Endothelial cell of hepatic sinusoid (primary cell): ENCODE data around the gene RBM11.
"Not testable (repeated sequence)": the region's sequence is repeated elsewhere in the genome, so short reads cannot be mapped to it uniquely, and the experiment has no call there.

ENCODE experiments used
- in situ Hi-C: cut with HindIII; loops from 2 replicates; pipeline ENCODE4 v1.10.0; 2017; ENCODE audit warnings: low sequenced_read_pairs

RBM11 gene, protein sequence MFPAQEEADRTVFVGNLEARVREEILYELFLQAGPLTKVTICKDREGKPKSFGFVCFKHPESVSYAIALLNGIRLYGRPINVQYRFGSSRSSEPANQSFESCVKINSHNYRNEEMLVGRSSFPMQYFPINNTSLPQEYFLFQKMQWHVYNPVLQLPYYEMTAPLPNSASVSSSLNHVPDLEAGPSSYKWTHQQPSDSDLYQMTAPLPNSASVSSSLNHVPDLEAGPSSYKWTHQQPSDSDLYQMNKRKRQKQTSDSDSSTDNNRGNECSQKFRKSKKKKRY

DNA sequence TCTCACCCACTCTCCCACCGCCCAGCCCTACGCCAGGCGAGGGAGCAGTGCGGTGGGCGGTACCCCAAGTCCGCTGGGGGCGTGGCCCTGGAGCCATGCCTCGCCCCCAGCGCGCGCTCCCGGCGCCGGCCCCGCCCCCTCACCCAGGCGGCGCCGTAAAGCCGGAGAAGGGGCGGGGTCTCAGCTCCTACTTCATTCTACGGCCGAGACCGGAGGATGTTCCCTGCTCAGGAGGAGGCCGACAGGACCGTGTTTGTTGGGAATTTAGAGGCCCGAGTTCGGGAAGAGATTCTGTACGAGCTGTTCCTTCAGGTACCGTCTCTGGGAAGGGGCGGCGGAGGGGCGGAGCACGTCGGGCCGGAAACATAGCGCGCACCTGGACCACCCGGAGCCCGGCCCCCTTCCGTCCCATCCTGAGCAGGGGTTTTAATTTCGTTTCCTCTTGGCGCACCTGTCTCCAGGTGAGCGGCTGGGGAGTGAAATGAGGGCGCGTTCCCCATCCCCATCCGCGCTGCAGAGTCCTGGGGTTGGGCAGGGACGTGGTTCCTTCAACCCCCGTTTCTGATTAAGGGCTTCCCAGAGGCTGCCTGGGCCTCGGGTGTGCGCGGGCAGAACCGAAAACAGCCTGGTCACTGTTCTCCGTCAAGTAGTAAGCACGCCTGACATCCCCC, at the start of gene RBM11:
Gene RBM11, plus strand, starts transcription at position 187 of the 671 bp plus-strand sequence. Its CDS starts 30 bp downstream, at position 217.
- in situ Hi-C loops: no loop called here

DNA sequence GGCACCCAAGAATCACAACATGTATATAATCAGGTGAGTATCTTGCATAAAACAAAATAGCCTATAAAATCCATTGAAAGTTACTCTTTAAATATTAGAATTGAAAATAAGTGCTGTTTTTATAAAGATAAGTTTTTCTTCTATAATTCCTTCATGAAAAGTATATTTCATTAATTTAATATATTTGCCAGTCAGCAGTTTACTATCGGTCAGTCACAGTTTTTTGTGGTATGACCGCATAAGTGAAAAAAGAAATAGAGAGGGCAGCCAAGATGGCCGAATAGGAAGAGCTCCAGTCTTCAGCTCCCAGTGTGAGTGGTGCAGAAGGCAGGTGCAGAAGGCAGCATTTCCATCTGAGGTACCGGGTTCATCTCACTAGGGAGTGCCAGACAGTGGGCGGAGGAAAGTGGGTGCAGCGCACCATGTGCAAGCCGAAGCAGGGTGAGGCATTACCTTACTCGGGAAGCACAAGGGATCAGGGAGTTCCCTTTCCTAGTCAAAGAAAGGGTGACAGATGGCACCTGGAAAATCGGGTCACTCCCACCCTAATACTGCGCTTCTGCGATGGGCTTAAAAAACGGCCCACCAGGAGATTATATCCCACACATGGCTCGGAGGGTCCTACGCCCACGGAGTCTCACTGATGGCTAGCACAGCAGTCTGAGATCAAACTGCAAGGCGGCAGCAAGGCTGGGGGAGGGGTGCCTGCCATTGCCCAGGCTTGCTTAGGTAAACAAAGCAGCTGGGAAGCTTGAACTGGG, 49.3 kb upstream of the RBM11 start:
- in situ Hi-C loops: not testable (repeated sequence)

DNA sequence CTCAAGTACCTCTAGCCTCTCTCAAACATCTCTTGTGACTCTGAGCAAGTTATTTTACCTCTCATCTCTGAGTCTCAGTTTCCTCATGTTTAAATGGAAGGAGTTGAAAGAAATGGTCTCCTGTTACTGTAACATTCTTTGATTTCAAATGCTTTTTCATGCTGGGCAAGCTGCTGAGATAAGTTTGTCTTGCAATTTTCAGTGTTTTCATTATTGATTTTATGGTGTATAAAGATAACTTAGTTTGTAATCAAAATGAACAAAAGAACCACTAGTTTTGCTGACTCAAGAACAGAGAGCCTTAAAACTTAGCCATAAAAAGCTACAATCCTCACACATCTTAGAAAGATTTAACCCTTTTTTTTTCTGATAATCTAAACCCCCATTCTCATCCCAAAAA, 9.7 kb upstream of the RBM11 start:
- in situ Hi-C loops: no loop called here

DNA sequence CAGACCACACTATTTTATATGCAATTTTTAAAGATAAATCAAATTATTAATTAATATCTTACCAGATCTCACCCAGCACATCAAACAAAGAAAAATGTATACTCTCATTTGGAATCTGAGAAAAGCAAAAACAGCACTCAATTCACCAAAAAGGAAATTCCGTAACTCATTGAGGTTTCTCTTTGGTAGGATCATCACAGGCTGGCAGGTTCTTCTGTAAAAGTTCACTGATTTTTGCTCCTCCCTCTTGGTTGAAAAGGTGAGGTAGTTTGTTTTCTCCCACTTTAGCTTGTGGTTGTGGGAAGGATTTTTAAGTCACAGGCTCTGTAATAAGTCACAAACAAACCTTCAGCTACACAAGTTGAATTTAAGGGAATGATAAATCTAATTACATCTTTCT, 5.2 kb upstream of the RBM11 start, which contains the start of gene LIPI:
Gene LIPI, minus strand, starts transcription at position 218 of the 400 bp plus-strand sequence. Its CDS starts 110 bp downstream, at position 108.
- in situ Hi-C loops: no loop called here

DNA sequence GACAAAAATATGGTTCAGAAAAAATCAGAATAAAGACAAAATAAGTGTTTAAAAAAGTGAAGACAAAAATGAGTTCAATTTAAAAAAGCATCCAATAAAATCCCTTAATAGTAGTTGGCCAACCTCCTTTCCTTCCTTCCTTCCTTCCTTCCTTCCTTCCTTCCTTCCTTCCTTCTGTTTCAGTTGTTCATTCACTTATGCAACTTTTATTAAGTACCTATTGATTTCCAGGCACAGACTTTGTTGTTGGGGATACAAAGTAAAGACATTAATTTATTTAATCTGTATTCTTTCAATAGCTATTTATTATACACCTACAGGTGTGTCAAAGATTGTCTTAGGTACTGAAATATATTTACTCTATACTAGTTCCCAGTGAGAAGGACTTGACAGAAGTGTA, 2.8 kb upstream of the RBM11 start:
- in situ Hi-C loops: no loop called here

DNA sequence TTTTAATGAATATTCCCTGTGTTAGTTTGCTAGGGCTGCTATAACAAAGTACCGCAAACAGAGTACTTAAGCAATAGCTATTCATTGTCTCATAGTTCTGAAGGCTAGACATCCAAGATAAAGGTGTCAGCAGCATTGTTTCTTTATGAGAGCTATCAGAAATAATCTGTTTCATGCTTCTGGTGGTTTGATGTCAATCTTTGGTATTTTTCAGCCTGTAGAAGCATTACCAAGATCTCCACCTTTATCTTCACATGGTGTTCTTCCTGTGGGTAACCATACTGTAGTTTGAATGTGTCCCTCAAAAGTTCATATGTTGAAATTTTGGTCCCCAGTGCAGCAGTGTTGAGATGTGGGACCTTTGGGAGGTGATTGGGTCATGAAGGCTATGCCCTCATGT, 7.4 kb downstream of the RBM11 start:
- in situ Hi-C loops: no loop called here

DNA sequence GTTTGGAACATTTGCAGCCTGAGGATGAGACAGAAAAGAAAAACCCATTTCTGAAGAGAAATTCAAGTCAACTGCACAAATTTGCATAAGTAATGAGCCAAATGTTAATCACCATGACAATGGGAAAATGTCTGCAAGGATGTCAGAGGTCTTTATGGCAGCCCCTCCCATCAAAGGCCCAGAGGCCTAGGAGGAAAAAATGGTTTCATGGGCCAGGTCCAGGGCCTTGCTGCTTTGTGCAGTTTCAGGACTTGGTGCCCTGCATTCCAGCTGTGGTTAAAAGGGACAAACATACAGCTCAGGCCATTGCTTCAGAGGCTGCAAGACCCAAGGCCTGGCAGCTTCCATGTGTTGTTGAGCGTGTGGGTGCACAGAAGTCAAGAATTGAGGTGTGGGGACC, 13.4 kb downstream of the RBM11 start:
- in situ Hi-C loops: no loop called here

DNA sequence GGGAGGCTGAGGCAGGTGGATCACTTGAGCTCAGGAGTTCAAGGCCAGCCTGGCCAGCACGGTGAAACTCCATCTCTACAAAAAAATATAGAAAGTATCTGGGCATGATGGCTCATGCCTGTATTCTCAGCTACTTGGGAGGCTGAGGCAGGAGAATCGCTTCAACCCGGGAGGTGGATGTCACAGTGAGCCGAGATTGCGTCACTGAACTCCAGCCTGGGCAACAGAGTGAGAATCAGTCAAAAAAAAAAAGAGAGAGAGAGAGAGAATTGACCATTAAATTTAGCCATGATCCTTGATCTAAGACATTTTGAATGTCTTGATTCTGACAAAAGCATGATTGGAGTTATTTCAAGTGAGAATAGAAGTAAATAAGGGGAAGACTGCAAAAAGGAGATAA, 19.1 kb downstream of the RBM11 start:
- in situ Hi-C loops: no loop called here

DNA sequence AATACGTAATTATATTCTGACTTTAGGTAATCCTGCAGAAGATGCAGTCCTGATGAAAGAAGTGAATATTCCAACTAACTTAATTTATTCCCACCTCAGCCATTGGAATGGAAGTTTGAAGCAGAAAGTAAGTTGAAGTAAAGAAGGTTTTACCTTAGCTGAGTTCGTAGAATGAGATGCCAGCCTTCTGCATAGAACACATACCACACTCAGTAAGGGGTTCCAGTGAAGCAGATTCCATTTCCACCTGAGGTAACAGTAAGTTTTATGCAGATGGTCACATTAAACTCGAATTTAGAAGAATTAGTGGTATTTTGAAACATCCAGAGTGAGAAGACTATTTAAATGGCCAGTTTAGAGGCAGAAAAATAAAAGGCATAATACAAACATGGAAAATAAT, 20.2 kb downstream of the RBM11 start:
- in situ Hi-C loops: no loop called here

DNA sequence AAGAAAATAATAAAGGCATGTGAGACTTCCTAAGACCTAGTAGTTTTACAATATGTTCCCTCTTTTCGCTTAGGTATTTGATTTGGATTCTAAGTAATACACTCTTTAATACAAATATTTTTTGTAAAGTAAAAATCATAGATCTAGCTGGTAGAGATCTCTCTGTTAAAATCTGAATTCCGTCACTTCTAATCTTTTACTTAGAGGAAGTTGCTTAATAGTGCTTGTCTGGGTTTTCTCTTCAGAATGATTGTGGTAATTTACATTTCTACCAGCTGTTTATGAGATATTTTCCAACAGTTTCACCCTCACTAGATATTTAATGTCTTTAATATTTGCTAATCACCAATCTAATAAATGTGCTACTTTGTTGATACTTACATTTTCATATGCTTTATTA, 23.3 kb downstream of the RBM11 start:
- in situ Hi-C loops: no loop called here

DNA sequence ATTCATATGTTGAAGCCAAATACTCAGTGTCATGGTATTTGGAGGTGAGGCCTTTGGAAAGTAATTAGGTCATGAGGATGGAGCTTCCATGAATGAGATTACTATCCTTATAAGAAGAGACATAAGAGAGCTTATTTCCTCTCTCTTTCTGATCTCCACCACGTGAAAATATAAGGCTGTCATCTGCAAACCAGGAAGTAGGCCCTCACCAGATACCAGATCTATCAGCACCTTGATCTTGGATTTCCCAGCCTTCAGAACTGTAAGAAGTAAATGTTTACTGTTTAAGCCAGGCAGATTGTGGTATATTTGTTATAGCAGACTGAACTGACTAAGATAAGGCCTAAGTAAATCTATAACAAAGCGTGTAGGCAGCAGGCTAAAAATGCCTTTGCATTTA, 25.3 kb downstream of the RBM11 start:
- in situ Hi-C loops: no loop called here

DNA sequence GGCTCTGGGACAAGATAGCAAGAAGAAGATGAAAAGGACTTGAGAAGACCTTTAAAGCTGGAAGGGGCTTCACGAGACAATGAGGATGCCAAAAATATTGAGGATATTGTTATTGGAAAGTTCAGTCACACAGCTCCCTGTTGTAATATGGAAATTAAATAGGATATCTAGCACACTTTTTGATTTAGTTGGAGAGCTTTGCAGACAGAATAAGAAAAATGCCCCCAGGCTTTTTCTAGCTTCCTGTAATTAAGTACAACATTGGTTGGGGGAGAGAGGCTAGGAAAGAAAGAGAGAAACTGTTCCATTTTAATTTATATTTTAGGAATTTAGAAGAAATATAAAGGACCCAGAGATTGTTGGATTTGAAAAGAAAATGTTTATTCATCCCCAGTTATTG, 27.5 kb downstream of the RBM11 start:
- in situ Hi-C loops: no loop called here

DNA sequence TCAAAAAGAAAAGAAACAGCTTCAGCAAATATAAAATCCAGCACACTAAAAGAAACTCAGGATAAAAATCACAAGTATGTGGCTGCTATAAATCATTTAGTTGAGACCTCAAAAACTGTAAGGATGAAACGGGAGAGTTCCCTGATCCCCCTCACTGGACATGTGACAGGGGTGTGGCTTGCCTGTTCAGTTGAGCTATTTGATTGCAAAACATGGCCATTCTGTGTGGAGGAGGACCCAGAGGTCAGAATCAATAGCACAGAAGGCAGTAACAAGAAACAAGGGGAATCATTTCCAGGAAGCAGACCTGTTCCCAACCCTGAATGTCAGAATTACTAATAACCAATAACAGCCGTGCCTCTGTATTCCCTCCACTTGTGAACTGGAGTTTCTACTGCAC, 27.9 kb downstream of the RBM11 start:
- in situ Hi-C loops: no loop called here

DNA sequence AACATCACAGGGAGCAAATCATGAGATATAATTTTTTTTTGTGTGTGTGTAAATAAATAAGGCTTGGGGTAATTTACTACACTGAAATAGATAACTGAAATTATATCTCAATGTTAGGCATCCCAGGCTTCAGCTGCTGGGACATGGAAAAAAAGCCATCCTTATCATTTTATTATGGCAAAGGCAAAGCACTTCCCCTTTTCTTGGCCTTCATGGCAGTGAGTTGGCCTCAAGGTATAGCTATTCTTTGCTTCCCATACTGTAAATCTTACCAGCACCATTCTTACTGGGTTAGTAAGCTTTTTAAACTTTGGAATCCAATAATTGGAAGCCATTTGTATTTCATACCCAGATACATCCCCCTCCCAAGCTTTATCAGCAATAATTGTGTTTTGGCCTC, 29.0 kb downstream of the RBM11 start:
- in situ Hi-C loops: no loop called here

DNA sequence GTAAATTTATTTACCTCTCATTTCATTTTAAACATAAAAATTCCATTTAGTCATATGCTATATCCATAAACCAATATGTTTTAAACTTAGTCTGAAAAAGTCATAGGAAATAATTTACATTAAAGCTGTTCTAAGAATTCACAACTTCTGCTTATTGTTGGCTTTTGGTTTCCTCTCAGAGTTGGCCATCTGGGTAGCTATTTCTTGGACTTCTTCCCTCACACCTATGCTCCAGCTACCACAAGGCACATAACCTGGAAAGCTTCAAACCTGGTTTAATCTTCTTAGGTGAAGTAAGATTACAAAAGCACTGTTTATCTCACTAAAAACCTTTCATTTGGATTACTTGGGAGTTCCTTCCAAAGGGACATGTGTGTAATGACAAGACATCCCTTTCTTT, 29.8 kb downstream of the RBM11 start:
- in situ Hi-C loops: no loop called here

DNA sequence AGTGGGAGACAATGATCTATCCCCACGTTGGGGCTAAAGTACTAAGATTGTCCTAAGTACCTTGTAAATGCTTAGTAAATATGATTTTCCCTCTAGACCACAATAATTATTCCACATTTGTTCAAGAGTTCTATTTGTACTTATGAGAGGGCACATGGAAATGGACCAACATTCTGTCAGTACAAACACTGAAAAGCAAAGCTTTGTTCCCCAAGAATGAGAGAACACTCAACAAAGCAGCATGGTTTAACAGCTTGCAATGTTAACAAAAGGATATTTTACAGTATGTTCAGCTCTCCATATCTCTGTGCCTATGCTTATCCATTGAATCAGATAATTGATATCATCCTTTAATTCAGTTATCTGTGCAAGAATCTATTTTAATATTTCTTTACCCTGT, 35.4 kb downstream of the RBM11 start:
- in situ Hi-C loops: no loop called here

DNA sequence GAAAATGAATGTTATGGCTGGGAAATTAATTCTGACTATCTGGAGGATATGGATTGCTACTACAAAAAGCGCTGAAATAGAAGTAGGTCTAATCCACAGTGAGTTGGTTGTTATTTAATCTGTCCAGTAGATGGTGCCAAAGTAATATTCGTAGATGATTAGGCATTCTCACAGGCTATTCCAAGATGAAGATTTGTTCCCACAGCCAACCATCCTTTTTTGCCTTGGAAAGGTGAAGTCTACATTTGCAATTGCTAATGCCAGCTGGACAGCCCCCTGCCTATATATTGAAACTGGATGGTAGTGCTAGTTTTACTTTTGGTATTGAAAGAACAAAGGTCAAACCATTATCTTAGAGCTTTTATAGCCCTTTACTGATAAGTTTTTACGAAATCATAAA, 43.8 kb downstream of the RBM11 start:
- in situ Hi-C loops: no loop called here

DNA sequence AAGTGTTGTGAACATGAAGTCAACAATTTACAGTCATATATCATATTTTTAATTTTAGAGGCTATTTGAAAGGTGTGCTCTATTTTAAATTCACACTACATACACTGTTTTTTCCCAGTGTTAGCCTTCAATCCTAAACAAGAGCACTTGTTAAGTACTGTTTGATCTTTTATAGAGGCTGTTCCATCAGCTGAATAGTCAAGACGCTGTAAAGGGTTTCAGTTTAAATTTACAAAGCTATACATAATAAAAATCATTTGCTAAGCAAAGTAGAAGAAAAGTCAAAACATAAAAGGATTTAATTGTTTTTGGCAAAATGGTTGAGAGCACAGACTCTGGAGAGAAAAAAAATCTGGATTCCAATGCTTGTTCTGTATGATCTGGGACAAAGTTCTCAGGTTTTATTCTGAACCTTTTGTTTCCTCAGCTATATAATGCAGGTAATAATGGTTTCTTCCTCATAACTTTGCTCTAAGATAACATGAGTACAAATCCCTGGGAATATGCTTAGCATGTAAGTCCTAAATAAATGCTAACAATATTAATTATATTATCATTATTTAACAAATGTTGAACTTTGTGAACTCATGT, 44.3 kb downstream of the RBM11 start:
- in situ Hi-C loops: no loop called here

DNA sequence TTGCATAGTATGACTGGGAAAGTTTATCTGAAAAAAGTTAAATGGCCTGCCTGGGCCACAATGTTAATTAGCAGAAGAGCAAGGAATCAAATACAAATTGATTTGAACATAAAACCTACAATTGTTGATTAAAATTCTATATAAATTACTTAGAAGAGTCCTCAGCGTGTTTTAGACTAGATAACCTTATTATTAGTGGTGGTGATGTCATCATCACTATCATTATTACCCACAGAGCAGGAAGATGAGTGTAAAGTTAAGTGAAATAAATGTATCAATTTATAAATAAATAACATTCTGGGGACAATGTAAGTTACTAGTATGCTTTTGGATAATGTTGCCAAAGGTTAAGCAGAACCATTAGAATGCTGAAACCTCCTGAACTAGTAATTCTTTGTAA, 46.1 kb downstream of the RBM11 start:
- in situ Hi-C loops: no loop called here

DNA sequence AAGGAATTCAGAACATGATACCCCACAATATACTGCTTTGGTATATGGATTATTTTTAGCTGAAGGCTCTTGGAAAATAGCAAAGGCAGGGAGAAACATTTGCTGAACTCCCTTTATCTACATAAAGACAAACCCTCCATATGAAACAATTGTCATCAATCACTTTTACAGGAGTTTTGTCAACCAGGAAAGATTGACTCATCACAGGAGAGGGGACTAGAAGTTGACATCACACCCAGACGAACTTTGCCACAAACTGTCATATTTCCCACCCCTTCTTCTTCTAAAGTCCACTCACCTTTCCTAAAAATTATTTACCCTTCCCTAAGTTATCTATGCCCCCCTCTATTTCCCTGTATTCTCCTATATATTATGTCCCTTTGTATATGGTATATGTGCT, 47.9 kb downstream of the RBM11 start:
- in situ Hi-C loops: no loop called here

DNA sequence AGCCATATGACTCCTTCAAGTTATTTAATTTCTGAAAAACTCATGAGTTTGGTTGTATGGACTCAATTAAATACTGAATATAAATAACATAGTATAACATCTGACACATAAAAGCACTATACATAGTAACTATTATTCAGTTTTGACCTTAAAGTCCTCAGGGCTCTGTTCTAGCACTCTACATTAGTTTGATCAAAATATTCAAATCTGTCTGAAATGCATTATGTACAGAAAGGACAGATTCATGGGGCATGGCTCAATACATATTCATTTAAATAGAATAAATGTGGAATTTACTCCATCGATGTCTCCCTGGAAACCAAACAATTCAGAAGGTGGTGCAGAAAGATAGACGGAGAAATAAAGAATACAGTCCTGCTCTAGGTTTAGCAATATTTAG, 49.1 kb downstream of the RBM11 start:
- in situ Hi-C loops: no loop called here

DNA sequence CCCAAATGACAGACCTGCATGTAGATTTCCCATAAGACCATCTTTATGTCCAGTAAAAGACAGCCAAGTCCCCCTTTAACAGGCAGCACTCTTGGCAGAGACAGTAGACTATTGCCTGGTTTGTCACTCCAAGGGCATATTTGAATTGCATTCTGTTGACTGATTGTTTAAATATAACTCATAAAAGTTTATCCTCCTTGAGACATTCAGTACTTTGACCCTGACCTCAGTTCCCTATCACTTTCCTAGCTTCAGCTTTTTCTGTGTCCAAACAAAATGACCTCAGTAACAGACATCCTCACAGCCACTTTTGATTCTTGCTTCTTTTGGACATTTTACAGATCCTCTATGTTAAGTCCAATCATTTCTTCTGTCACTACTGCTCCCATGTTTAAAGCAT, 51.1 kb downstream of the RBM11 start:
- in situ Hi-C loops: no loop called here
